Activated CD8-positive, alpha-beta memory T cell treated with anti-CD3 and anti-CD28 coated beads for 1 hour (primary cell): Measurements from ENCODE around the gene KRT9.
A peak's percentile ranks its signal among the peaks of the same experiment; 100 is the strongest.
"Not testable (repeated sequence)": the region's sequence is repeated elsewhere in the genome, so short reads cannot be mapped to it uniquely, and the experiment has no call there.

Experiments used
- DNase-seq, 2 donors: peaks; one replicate each; pipeline ENCODE4 v3.0.0-alpha.2; 2020; ENCODE audit warnings: low read depth in 1 of 2; ENCODE audit errors: extremely low read depth in 1 of 2

KRT9 gene

DNA sequence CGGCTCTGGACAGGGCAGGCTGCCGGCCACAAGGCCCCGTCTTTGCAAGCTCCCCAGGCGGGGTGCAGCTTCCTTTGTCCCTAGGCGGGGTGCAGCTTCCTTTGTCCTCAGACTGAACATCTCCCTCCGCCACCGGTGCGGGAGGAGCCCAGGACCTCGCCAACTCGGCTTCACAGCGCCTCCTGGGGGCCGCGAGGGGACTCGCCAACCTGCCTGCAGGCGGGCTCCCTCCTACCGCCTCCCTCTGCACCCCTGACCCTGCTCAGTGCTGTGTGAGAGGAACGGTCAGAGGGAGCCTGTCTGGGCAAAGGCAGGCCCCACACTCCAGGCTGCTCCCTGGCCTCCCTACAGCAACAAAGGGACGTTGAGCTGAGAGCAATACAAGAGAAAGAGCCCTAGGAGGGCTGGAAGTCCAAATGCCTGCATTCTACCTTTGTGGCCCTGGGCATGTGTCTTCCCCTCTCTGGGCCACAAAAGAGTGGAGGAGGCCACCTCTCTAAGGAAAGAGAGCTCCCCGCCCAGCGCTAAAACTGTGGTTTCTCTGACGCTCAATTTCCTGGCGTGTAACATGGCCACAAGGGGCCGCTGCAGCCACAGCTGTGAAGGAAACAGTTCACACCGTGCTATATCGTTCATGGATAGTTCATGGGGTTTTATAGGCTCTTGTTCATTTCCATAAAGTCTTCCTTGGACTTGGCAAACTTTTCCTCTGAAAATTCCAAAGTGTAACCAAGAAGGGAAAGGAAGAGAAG is 22.8 kb downstream of the KRT9 start:
- peak; percentile 31 to 76 for DNase-seq

DNA sequence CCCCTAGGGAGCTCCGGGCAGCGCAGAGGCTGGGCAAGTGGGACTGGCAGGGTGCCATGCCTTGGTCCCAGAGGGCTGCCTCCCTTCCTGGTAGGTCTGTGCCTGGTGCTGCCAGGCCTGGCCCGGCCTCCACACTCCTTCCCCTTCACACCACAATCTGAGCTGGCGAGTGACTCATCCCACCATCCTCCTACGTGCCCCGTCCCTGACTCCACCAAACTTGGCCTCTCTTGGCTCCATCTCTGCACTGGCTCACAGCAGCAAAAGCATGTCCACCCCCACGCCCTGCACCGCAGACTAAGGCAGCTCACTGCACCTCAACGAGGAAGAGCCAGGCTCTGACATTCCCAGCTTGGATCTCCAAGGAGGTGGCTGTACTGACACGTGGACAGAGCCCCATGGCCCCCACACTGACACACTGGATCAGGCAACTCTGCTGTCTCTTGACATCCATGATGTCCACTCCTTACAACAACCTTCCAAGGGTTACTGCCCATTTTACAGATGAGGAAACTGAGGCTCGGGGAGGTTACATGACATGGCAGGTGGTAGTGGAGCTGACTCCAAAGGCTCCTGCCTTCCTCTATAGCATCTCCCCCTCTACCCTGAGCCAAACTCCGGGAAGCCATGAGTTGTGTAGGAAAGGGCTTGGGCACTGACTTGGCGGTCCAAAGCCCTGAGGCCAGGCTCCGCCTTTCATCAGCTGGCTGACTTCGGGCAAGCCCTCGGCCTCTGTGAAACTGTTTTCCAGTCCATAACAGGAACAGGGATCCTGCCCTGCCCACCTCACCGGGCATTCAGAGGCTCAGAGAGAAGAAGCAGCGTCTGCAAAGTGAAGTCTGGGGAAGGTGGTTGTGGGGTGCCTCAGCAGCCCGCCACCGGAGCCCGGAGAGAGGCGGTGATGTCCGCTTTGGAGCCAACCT is 23.7 kb downstream of the KRT9 start:
- peak in 1 of 2 donors; percentile 18 for DNase-seq

DNA sequence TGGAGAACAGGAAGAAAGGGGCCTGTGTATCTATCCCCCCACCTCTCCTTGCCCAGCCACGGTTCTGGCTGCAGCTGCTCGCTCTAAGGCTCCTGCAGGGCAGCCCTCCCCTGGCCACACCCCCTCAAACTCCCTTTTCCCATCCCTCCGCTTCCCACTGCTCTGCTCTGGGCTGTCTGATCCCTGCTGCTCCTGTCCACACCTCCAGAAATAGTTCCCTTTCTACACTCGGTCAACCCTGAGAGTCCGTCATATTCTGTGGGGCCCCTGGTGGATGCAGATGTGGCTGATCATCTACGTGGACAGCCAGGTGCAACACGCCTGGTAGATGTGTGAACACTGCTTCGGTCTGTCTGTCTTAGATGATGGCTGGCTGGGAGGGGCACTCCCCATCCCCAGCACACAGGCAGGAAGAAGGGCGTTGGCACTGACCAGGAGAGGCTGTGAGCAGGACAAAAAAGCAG is 24.4 kb downstream of the KRT9 start:
- no peak for DNase-seq

DNA sequence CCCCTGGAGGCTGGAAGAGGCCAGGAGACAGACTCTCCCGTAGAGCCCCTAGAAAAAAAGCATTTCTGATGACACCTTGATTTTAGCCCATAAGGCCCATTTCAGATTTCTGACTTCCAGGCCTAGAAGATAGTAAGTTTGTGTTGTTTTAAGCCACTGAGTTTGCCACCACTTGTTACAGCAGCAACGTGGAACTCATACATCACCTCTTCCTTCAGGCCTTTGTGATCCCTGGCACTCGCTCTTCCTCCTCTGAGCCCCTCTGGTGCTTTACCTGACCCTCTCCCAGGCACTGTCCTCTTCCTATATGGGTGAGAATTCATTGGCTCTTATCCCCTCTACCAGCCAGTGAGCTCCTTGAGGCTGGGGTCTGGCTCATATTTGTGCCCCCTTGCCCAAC is 25.0 kb downstream of the KRT9 start:
- DNase-seq = no peak

DNA sequence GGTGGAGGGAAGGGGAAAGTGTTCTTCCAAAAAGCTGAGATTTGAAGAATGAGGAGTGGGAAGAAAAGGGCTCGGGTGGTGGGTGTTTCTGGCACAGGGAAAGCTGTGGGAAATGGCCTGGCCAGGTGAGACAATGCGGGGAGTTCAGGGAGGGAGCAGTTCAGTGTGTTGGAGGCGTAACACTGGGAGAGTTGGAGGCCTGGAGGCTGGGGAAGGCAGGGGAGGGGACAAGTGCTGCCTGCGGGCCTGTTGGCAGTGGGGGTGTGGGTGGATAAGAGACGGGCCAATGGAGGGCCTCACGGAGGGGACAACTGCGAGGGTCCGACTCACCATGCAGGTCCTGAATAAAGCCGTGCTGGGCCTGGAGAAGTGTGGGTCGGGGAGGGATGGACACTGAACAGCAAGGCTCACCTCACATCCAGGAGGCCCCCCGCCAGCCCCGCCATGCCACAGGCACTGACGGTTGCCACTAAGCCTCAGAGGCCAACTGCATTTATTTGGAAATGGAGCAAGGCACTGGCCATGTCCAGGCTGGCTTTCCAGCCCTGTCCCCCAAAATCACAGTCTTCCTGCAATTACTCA is 25.9 kb downstream of the KRT9 start:
- DNase-seq = no peak

DNA sequence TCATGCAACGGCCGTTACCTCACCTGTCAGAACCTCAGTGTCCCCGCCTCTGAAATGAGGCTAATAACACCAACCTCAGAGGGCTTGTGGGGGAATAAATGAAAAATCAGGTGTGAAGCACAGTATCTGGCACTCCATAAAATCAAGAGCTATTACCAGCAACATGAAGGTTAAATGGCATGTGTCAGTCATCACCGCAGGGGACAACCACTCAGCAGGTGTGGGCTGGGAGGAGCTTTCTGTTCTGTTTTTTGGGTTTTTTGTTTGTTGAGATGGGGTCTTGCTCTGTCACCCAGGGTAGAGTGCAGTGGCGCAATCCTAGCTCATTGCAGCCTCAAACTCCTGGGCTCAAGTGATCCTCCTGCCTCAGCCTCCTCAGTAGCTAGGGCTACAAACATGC is 26.9 kb downstream of the KRT9 start:
- DNase-seq = no peak

DNA sequence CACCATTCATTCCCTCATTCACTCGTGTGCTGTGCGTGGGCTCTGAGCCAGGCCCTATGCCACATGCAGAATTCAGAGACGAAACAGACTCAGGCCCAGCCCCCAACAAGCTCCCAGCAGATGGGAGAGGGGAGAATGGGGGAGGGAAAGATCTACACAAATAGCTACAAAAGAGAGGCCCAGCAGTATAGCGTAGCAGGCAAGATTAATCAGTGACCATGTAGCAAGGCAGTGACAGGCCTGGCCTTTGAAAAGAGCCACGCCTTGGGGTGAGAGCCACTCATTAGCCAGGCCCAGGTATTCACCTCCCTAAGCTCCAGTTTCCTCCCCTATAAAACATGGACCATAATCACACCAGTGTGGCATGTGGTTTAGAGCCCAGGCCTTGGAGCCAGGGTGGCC is 27.4 kb downstream of the KRT9 start:
- no peak for DNase-seq

DNA sequence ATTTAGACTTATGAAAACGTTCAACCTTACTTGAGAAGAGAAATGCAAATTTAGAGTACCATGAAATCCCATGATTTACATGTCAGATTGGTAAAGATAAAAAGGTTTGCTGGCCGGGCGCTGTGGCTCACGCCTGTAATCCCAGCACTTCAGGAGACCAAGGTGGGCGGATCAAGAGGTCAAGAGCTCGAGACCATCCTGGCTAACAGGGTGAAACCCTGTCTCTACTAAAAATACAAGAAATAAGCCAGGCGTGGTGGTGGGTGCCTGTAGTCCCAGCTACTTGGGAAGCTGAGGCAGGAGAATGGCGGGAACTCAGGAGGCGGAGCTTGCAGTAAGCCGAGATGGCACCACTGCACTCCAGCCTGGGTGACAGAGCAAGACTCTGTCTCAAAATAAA is 29.1 kb downstream of the KRT9 start:
- not testable (repeated sequence) for DNase-seq

DNA sequence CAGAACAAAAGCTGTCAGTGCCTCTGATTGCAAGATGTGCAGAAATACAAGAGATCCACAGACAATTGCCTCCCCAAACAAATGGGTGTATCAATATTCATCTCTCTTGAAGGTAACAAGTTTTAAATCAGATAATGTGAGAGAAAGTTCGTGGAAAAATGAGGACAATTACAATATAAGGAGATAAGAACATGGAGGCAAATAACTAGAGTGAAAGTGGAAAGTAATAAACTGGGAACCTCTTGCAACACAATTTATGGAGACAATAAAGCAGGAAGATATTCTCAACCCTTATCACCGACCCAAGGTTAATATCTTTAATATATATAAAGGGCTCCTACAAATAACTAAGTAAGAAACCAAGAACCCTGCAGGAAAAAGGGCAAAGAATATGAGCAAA is 29.5 kb downstream of the KRT9 start:
- DNase-seq = no peak

DNA sequence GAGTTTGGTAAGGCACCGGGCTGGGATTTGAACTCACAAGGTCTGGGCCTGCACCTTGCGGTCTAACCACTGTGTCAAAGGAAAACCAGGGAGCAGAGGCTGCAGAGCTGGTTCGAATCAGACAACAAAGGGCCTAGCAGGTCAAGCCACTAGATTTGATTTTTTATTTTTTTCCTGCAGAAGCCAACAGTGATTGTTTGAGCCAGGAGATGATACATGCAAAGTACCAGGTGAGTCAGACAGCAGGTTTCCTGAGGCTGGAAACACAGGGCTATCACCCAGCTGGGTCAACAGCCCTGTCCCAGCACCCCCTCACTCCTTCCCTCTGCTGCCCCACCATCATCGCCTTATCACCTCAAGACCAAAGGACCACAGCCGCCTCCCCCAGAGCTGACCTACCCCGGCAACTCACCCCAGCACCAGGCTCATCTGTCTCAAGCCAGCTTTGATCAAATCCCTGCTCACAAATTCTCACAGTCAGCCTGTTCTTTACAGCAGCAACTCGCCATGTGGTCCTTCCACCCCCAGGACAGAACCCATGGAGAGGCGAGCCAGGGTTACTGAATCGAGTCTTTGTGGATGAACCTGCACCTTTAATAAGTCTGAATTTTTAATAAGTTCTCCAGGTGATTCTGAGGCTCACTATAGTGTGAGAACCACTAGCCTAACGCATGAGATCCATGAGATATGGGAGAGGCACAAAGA is 30.8 kb downstream of the KRT9 start:
- no peak for DNase-seq

DNA sequence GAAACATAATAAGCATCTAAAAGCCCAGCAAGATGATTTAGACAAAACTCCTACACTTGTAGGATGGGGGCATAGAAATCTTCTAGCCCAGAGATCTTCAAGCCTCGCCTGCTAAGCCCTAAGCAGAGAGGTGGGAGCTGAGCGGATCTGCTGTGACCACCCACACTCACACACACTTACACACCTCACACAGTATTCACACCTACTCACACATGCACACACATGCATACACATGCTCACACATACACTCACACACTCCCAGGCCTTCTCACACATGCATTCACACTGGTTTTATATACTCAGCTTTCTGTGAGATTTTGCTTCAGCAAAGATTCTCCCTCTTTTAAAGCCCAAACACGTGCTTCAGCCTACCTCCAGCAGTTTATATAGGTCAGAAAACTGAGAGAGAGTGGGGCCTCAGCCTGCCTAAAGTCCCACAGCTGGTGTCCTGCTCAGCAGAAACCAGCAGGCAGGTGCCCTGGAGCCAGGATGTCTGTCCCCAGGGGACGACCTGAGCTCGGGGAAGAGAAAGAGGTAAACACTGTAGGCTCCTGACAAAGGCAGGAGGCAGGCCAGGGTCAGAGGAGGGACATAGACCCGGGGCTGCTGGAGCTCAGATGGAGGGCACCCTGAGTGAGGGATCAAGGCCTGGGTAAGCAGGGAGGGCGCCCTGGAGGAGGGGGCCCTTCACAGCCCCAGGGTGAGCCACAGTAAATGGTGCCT is 31.7 kb downstream of the KRT9 start:
- DNase-seq = no peak

DNA sequence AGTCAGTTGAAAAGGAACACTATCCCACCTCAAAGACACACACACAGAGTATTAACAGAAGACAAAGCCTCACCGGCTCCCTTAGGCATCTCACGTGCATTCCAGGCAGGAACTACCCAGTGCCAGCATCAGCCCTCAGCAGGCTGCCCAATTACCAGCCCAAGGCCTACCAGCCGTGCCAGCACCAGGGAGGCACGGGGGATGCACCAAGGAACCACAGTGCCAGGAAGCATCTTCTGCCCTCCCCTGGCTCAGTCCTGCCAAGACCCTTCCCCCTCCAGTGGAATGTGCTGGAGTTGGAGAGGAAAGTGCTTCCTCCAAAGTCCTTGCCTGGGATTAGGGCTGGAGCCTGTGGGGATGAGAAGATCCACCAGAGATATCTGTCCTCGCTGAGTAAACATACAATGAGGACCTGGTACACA is 32.8 kb downstream of the KRT9 start:
- DNase-seq = no peak

DNA sequence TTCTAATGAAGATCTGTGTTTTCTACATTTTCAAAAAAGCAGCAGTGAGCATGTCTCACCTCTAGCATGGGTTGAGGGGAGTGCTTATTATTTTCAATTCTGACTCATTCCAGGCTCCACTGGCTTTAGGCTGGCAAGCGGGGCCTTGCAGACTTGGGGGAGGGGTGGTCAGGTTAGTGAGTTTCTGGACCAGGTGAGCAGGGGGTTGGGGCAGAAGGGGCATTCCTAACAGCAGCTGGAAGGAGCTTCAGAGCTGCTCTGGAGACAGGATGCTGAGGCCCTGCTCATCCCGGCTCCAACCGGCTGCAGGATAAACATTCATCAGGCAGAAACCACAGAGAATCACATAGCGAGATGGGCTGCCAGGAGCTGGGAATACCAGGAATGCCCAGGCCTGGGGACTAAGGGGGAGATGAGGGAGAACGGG is 33.3 kb downstream of the KRT9 start:
- no peak for DNase-seq

DNA sequence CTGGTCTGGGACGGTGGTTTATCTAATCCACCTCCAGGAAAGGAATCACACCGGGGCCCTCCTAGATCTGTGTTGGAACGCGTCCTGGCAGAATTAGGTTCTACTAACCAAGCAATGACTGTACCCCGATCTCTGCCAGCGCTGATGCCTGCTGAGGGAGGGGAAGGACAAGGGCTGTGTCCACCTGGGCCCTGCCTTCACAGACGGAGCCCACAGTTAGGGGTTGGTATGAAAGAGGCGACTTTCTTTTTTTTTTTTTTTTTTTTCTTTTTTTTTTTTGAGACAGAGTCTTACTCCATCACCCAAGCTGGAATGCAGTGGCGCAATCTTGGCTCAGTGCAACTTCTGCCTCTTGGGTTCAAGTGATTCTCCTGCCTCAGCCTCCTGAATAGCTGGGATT is 33.9 kb downstream of the KRT9 start:
- no peak for DNase-seq

DNA sequence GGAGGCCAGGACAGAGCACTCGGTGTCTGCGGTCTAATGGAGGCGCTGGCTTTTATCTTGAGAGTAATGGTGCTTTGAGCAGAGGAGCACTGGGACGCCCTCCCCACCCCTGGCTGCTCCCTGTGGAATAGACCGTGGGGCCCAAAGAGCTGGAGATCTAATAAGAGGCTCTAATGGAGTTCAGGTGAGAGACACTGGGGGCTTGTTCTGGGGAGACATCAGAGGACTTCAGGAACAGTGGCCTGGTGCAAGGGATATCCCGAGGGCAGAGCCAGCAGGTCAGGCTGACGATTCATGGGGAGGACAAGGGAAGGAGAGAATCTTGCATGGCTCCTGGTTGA is 34.3 kb downstream of the KRT9 start:
- DNase-seq = no peak

DNA sequence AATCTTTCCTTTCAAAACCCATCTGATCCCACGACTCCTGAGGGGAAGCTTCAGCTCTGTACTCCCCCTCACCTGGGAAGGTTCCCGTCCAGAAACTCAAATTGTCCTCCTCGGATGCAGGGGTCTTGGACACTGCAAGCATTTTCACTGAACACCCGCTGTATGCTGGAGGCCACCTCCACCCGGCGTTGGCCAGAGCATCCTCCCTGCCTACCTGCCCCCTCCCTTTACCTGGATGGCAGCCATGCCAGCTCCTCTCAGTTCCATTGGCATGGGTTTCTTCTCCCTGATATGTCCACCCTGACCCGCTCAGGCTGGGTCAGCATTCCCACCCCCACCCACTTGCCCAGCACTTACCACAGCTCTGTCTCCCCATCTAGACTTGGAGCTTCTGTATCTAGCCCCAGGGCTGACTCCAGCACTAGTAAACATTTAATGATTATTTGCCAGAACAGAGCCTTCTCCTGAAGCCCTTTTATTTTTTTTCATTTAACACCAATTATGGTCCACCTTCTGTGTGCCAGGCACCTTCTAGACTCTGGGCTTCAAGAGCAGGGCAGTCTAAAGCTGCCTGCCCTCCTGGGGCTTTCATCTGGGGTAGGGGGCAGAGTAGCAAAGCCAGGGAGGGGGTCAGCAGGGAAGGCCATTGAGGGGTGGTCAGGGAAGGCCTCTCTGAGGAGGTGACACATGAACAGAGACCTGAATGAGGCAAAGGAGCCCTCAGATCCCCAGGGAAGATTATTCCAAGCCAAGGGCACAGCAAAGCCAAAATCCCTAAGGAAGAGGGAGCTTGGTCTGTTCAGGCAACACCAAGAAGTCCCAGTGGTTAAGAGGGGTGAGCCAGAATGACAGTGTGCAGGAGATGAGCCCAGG is 34.9 kb downstream of the KRT9 start:
- no peak for DNase-seq

DNA sequence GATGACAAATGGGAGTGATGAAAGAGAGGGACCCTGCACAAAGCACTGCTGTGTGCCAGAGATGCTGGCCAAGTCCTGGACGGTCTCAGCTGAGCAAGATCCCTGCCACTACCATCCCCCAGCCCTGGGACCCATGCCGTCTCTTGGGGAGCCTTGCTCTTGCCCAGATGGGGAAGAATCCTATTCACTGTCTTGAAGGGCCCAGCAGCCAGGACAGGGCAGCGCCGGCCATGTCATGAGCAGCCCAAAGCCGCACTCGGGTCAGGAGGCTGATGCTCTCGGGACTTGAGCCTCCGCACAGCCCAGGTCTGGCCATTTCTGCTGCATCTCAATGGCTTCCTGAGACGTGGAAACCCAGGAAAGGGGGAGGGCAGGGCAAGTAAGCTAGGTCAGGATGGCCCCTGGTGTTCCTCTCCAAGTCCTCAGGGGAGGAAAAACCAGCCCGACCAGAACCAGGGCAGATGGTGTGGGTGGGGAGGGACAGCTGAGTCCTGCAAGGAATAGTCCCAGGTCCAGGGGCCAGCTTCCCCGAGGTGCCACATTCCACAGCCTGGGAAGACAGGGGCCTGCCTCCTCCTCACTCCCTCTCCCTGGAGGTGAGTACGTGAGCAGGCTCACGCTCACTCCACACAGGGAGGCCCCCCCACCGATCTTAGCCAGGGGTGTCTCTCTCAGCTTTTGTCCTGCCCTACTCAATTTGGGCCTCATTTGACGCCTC is 35.9 kb downstream of the KRT9 start:
- DNase-seq = no peak

DNA sequence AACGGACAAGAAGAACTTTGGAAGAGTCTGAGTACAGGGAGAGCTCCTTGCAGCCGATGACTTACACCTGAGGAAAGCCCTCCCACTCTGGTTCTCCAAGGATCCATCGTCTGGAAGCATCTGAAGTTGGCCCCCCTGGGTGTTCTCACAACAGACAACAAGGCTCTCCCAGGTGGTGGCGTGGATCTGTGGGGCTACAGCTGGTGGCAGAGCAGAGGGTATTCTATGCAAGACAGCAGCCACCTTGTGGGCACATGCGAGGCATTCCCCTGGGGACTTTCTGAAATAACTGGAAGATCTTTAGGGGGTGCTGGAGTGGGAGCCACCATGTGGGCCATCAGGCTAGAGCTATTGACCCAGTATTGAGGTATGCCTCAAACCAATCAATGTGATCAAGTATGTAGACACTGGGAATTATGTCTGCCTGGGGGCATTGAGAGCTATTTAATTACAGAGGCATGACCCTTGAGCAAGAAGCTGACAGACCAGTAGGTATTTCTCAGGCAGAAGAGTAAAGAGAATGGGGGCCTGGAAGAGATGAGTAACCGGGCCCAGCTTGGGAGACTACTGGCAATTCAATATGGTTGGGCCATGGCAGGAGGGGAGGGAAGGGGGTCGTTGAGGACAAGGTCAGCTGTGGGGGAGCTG is 36.8 kb downstream of the KRT9 start:
- no peak for DNase-seq
